A673 (cell line): ENCODE results near the gene SNAP25. TPM values are rescaled to one million over a fixed set of nuclear protein-coding genes. Genes with fewer than 3 reads are reported as not detected.

ENCODE experiments used
- BruUV-seq: library from RNA; stranded (reverse); fragments of 400-500 nt; replicated peaks from 2 replicates; lab custom pipeline; 2021; lab: Mats Ljungman, UMichigan
- CTCF ChIA-PET: fragments of 300-600 bp; sonication (Branson Sonifier 250); formaldehyde crosslinking; loops from one replicate; lab custom pipeline; 2022; ENCODE audit warnings: antibody characterized with exemption; lab: Charles Lee
- POLR2A ChIA-PET: fragments of 300-600 bp; sonication (Branson Sonifier 250); formaldehyde crosslinking; loops from one replicate; lab custom pipeline; 2022; ENCODE audit warnings: antibody characterized with exemption; ENCODE audit not compliant: low non-redundant PET; lab: Charles Lee
- DNase-seq: peaks from one replicate; pipeline ENCODE4 v3.0.0-alpha.2; 2015; ENCODE audit warnings: low spot score
- H3K27ac ChIP-seq: fragments of 200-600 bp; sonication (generic); 2 replicates; pipeline ENCODE4 v1.5.1; 2016; ENCODE audit warnings: mixed run types, low read depth, mild to moderate bottlenecking, mixed read lengths, antibody characterized with exemption, low read length; ENCODE audit not compliant: poor library complexity, severe bottlenecking
- H3K27me3 ChIP-seq: fragments of 200-600 bp; sonication (generic); replicated peaks from 2 replicates; pipeline ENCODE4 v1.6.1; 2017; ENCODE audit warnings: mixed run types, low read depth, mild to moderate bottlenecking, mixed read lengths, antibody characterized with exemption, low read length; ENCODE audit not compliant: insufficient read depth, poor library complexity
- H3K36me3 ChIP-seq: fragments of 200-600 bp; sonication (generic); 2 replicates; pipeline ENCODE4 v1.6.1; 2016; ENCODE audit warnings: mixed run types, mild to moderate bottlenecking, mixed read lengths, antibody characterized with exemption, low read length; ENCODE audit not compliant: insufficient read depth, poor library complexity, severe bottlenecking
- H3K4me1 ChIP-seq: fragments of 200-600 bp; sonication (generic); 2 replicates; pipeline ENCODE4 v1.6.1; 2017; ENCODE audit warnings: mixed run types, mild to moderate bottlenecking, mixed read lengths, antibody characterized with exemption, low read length; ENCODE audit not compliant: insufficient read depth, poor library complexity, severe bottlenecking
- H3K4me3 ChIP-seq: fragments of 200-600 bp; sonication (generic); 2 replicates; pipeline ENCODE4 v1.5.1; 2016; ENCODE audit warnings: low read depth, mixed run types, mild to moderate bottlenecking, mixed read lengths, low read length; ENCODE audit not compliant: poor library complexity, severe bottlenecking
- H3K9me3 ChIP-seq: fragments of 200-600 bp; sonication (generic); 2 replicates; pipeline ENCODE4 v1.6.1; 2016; ENCODE audit warnings: mixed run types, low read depth, mild to moderate bottlenecking, mixed read lengths, antibody characterized with exemption, low read length; ENCODE audit not compliant: poor library complexity, severe bottlenecking
- EZH2 ChIP-seq: fragments of 200-600 bp; sonication (generic); IDR thresholded peaks from 2 replicates; pipeline ENCODE4 v1.6.1; 2017; ENCODE audit warnings: borderline replicate concordance, low read depth, mild to moderate bottlenecking, mixed read lengths, antibody characterized with exemption, low read length; ENCODE audit not compliant: poor library complexity, severe bottlenecking
- intact Hi-C: fragments of 100-400 bp; cut with micrococcal nuclease; formaldehyde crosslinking; loops from one replicate; pipeline ENCODE4 v1.10.0; 2022; ENCODE audit not compliant: unreplicated experiment
- total RNA-seq: library from RNA; stranded (reverse); gene quantifications from 2 replicates; pipeline ENCODE4 v1.2.3, GENCODE V29; 2021
- TF ChIP-seq, protein P1 (sequence below): fragments of 300-800, 200-600 bp; sonication (generic); conservative IDR thresholded peaks from 2 replicates; pipeline ENCODE4 v1.5.1; 2017; ENCODE audit warnings: low read depth, mild to moderate bottlenecking, antibody characterized with exemption, low read length, moderate library complexity, mixed read lengths

Gene SNAP25
- total RNA-seq, 1 experiment from 2014 or later, result 5.8 TPM

DNA sequence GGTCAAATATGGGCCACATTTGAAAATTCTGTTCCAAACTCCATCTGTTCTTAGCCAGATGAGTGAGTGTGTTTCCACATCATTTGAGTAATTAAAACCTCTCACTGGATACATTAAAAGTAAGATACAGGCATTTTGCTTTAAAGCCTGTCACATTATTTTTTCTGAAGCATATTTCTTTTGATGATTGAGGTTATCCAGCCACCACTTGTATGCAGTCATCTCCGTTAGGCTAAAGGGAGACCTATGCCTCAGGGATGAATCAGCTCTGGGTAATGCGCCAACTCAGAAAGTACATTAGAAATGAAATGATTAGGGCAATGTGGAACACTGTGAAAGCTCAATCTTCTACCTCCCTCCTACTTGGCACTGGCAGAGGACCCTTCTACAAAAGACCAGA lies 90.7 kb downstream of the SNAP25 start:
- Histone ChIP-seq H3K27ac (no peak overlapping the region), H3K36me3 (no peaks in the 10 kb centered on the region), H3K27me3 (no peaks in the 10 kb centered on the region), H3K9me3 (no peaks in the 10 kb centered on the region), H3K4me1 (peaks cover 19% of the 10 kb centered on the region), H3K4me3 (no peak overlapping the region)
- no peak for TF ChIP-seq EZH2
- TF ChIP-seq, protein P1, sequence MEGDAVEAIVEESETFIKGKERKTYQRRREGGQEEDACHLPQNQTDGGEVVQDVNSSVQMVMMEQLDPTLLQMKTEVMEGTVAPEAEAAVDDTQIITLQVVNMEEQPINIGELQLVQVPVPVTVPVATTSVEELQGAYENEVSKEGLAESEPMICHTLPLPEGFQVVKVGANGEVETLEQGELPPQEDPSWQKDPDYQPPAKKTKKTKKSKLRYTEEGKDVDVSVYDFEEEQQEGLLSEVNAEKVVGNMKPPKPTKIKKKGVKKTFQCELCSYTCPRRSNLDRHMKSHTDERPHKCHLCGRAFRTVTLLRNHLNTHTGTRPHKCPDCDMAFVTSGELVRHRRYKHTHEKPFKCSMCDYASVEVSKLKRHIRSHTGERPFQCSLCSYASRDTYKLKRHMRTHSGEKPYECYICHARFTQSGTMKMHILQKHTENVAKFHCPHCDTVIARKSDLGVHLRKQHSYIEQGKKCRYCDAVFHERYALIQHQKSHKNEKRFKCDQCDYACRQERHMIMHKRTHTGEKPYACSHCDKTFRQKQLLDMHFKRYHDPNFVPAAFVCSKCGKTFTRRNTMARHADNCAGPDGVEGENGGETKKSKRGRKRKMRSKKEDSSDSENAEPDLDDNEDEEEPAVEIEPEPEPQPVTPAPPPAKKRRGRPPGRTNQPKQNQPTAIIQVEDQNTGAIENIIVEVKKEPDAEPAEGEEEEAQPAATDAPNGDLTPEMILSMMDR, result no peak
- ChIA-PET POLR2A (no interaction called here), CTCF (no interaction called here)
- DNase-seq, result no peak
- no TSS peak for BruUV-seq
- intact Hi-C loops, result no loop called here

DNA sequence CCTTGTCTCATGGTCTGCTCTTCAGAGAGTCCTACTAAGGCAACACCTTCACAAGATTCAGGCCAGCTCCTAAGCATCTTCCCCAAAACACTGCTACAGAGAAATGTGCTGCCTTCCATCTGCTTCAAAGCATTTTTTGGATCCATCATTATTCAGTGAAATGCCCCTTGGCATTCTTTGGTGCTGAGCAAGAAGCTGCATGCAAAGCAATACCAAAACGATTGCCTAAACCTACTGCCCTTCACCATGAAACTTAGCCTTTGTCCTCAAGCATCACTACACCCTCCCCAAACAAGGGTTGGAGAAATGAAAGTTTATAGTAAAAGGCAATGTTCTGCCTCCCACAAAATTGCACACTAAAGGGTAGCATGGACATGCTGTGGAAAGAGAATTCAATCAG lies 93.5 kb downstream of the SNAP25 start:
- intact Hi-C loops, result no loop called here
- H3K9me3 ChIP-seq, result no peaks in the 10 kb centered on the region
- POLR2A ChIA-PET, result no interaction called here
- no peak overlapping the region for H3K4me3 ChIP-seq
- H3K27me3 ChIP-seq, result no peaks in the 10 kb centered on the region
- CTCF ChIA-PET, result no interaction called here
- H3K36me3 ChIP-seq, result no peaks in the 10 kb centered on the region
- no peak for TF ChIP-seq EZH2
- TF ChIP-seq, protein P1, result no peak
- no peak for DNase-seq
- H3K27ac ChIP-seq, result no peak overlapping the region
- peaks cover 13% of the 10 kb centered on the region for H3K4me1 ChIP-seq
- no TSS peak for BruUV-seq

DNA sequence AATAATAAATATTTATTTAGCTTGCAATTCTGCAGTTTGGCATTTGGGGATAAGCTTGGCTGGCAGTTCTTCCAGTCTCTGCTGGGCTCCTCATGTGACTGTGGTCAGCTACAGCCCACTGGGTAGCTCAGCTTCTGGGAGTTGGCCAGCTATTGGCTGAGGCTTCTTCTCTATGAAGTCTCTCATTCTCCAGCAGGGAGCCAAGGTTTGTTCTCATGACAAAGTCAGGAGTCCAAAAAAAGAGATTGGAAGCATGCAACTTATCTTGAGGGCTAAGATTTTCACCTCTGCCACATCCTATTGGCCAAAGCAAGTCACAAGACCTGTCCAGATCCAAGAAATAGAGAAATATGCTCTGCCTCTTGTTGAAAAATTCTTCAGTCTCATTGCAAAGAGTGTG lies 94.6 kb downstream of the SNAP25 start:
- ChIA-PET POLR2A (no interaction called here), CTCF (no interaction called here)
- DNase-seq, result no peak
- peaks cover 13% of the 10 kb centered on the region for H3K4me1 ChIP-seq
- TF ChIP-seq, protein P1, result no peak
- TF ChIP-seq EZH2, result no peak
- H3K9me3 ChIP-seq, result no peaks in the 10 kb centered on the region
- H3K27me3 ChIP-seq, result no peaks in the 10 kb centered on the region
- intact Hi-C loops, result no loop called here
- no TSS peak for BruUV-seq
- no peak overlapping the region for H3K27ac ChIP-seq
- H3K4me3 ChIP-seq, result no peak overlapping the region
- no peaks in the 10 kb centered on the region for H3K36me3 ChIP-seq
